ENCODE measurements around the gene SEMA7A.

The SEMA7A gene

DNA sequence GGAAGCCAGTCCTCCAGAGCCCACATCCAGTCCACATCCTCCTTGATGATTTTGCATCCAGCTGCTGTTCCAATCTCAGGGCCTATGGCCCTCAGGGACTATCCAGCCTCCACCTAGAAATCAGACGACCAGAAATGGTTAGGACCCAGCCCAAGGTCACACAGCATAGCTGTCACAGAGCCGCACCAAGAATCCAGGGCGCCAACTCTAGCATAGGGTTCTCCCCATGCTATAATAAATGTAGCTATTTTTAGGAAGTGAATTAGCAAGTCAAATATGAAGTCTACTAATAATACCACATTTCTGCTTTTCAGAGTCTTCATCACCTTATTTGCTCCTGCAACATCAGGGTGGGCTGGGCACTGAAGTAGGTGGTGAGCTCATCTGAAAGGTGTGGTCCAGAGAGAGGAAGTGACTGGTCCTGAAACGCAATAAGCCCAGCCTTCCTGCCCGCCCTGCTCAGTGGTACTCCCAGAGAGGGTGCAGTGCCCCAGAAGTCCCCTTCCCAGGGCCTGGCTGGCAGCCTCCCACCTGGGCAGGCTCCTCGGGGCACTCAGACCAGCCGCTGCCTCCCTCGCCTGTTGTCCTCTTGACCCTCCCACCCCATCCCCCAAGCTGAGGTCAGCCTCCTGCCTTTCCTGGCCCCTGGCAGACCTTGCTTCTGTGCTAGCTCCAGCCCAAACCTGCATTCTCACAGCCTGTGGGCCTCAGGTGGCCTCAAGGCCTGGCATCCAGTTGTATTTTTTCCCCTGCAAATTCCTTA lies 48.7 kb downstream of the SEMA7A start:
- Histone ChIP-seq H3K27me3 (ENCODE audit: low read depth, low read length) (no peaks in the 10 kb centered on the region), H3K4me3 (ENCODE audit: low read length) (peak overlapping the region; percentile 59), H3K9me3 (ENCODE audit: insufficient read depth, low read length) (no peaks in the 10 kb centered on the region), H3K79me2 (ENCODE audit: low read length) (peaks cover 23% of the 10 kb centered on the region), H4K20me1 (ENCODE audit: insufficient read depth, low read length) (no peaks in the 10 kb centered on the region), H3K27ac (ENCODE audit: low read length) (peak overlapping the region; percentile 95), H3K4me2 (ENCODE audit: low read length) (peak overlapping the region; percentile 83), H3K4me1 (ENCODE audit: low read length) (peaks cover 97% of the 10 kb centered on the region), H3K9ac (ENCODE audit: low read length) (peak overlapping the region; percentile 89), H2AFZ (ENCODE audit: low read depth, low read length) (no peak overlapping the region), H3K36me3 (replicated peaks; ENCODE audit: low read depth, low read length) (no peaks in the 10 kb centered on the region)
- no peak for TF ChIP-seq EZH2phosphoT487 (IDR thresholded peaks at IDR 0.05; ENCODE audit: low read depth)
- TF ChIP-seq, protein P1, sequence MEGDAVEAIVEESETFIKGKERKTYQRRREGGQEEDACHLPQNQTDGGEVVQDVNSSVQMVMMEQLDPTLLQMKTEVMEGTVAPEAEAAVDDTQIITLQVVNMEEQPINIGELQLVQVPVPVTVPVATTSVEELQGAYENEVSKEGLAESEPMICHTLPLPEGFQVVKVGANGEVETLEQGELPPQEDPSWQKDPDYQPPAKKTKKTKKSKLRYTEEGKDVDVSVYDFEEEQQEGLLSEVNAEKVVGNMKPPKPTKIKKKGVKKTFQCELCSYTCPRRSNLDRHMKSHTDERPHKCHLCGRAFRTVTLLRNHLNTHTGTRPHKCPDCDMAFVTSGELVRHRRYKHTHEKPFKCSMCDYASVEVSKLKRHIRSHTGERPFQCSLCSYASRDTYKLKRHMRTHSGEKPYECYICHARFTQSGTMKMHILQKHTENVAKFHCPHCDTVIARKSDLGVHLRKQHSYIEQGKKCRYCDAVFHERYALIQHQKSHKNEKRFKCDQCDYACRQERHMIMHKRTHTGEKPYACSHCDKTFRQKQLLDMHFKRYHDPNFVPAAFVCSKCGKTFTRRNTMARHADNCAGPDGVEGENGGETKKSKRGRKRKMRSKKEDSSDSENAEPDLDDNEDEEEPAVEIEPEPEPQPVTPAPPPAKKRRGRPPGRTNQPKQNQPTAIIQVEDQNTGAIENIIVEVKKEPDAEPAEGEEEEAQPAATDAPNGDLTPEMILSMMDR (IDR thresholded peaks at IDR 0.05; ENCODE audit: low read depth, low read length) = no peak

DNA sequence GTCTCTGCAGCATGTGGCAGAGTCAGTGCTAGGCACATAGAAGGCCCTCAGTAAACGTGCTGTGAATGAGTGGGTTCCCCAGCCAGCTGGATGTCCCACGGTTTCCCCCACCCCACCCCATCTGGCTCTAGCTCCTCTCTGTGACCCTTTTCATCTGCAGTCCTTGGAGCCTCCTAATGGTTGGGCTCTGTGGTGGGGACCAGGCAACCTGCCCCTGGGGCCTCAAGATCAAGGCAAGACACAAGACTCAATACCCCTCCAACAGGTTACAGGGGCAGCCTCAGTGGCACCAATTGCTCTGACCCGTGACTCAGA lies 49.2 kb downstream of the SEMA7A start:
- Histone ChIP-seq H3K9me3 (ENCODE audit: insufficient read depth, low read length) (no peaks in the 10 kb centered on the region), H3K79me2 (ENCODE audit: low read length) (peaks cover 23% of the 10 kb centered on the region), H3K4me2 (ENCODE audit: low read length) (peak overlapping the region; percentile 83), H3K4me3 (ENCODE audit: low read length) (peak overlapping the region; percentile 59), H3K27ac (ENCODE audit: low read length) (peak overlapping the region; percentile 95), H4K20me1 (ENCODE audit: insufficient read depth, low read length) (no peaks in the 10 kb centered on the region), H2AFZ (ENCODE audit: low read depth, low read length) (no peak overlapping the region), H3K27me3 (ENCODE audit: low read depth, low read length) (no peaks in the 10 kb centered on the region), H3K4me1 (ENCODE audit: low read length) (peaks cover 94% of the 10 kb centered on the region), H3K9ac (ENCODE audit: low read length) (peak overlapping the region; percentile 89), H3K36me3 (replicated peaks; ENCODE audit: low read depth, low read length) (no peaks in the 10 kb centered on the region)
- no peak for TF ChIP-seq EZH2phosphoT487 (IDR thresholded peaks at IDR 0.05; ENCODE audit: low read depth)
- TF ChIP-seq, protein P1 (IDR thresholded peaks at IDR 0.05; ENCODE audit: low read depth, low read length) = no peak

DNA sequence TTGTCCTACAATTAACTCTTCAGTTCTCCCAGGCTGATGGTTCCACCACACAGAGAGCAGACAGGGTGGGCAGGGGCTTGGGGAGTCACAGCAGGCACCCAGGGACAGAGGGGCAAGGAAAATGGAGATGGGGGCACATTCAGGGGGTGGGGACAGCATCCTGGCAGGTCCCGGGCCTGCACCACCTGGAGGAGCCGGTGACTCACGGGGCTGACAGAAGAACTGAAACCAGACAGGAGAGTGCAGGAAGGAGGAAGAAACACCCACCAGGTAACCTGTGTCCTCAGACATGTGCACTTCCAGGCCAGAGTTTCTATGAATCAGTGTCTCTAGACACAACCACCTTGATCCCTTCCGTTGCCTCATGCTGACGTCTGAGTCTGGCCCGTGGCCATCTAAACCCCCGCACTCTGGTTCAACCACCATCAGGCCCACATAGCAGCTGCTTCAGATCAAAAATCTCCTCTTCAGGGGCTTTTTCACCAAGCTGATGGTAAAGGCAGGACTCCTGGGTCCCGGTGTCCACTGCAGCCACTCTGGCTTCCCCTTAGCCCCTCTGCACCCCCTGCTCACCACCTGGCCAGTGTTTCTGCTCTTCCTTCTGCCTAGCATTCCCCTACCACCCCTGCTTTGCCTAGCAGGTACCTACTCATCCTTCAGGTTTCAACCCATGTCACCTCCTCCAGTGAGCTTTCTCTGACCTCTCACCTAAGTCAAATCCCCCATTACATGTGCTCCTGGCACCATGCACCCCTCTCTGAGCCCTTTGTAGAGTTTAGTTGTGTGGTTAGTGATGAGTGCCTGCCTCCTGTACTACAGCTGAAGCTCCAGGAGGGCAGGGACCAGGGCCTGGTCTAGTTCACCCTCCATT lies 49.8 kb downstream of the SEMA7A start:
- no peaks in the 10 kb centered on the region for H3K9me3 ChIP-seq (ENCODE audit: insufficient read depth, low read length)
- H3K4me3 ChIP-seq (ENCODE audit: low read length) = peak overlapping the region; percentile 59
- H3K36me3 ChIP-seq (replicated peaks; ENCODE audit: low read depth, low read length) = no peaks in the 10 kb centered on the region
- peak overlapping the region; percentile 83 for H3K4me2 ChIP-seq (ENCODE audit: low read length)
- no peak for TF ChIP-seq EZH2phosphoT487 (IDR thresholded peaks at IDR 0.05; ENCODE audit: low read depth)
- TF ChIP-seq, protein P1 (IDR thresholded peaks at IDR 0.05; ENCODE audit: low read depth, low read length) = peak; percentile 30; the same call in 1 of the 2 replicates
- peak overlapping the region; percentile 95 for H3K27ac ChIP-seq (ENCODE audit: low read length)
- peaks cover 94% of the 10 kb centered on the region for H3K4me1 ChIP-seq (ENCODE audit: low read length)
- no peak overlapping the region for H2AFZ ChIP-seq (ENCODE audit: low read depth, low read length)
- no peaks in the 10 kb centered on the region for H3K27me3 ChIP-seq (ENCODE audit: low read depth, low read length)
- peaks cover 23% of the 10 kb centered on the region for H3K79me2 ChIP-seq (ENCODE audit: low read length)
- H4K20me1 ChIP-seq (ENCODE audit: insufficient read depth, low read length) = no peaks in the 10 kb centered on the region
- H3K9ac ChIP-seq (ENCODE audit: low read length) = peak overlapping the region; percentile 89

DNA sequence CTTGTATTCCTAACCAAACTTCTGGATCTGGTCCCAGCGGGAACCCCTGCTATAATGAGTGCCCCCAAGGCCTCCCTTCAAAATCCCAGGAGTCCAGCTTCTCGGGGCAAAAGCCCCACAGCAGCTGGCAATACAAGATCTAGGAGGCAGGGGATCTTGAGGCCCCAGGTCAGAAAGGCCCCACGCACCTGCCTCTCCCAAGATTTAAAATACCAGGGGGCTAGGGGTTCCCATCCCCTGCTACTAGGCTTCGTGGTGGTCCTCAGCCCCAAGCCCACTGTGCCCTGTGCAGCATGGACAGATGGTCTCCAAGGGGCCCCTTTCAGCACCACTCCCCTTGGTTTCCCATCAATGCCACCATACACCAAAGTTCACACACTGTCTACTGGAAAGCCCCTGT lies 50.5 kb downstream of the SEMA7A start:
- TF ChIP-seq EZH2phosphoT487 (IDR thresholded peaks at IDR 0.05; ENCODE audit: low read depth) = no peak
- TF ChIP-seq, protein P1 (IDR thresholded peaks at IDR 0.05; ENCODE audit: low read depth, low read length) = no peak
- peak overlapping the region; percentile 95 for H3K27ac ChIP-seq (ENCODE audit: low read length)
- peak overlapping the region; percentile 25 for H3K4me3 ChIP-seq (ENCODE audit: low read length)
- no peaks in the 10 kb centered on the region for H3K27me3 ChIP-seq (ENCODE audit: low read depth, low read length)
- no peak overlapping the region for H2AFZ ChIP-seq (ENCODE audit: low read depth, low read length)
- H3K79me2 ChIP-seq (ENCODE audit: low read length) = peaks cover 23% of the 10 kb centered on the region
- no peaks in the 10 kb centered on the region for H3K36me3 ChIP-seq (replicated peaks; ENCODE audit: low read depth, low read length)
- no peaks in the 10 kb centered on the region for H3K9me3 ChIP-seq (ENCODE audit: insufficient read depth, low read length)
- H3K4me2 ChIP-seq (ENCODE audit: low read length) = peak overlapping the region; percentile 59
- H3K4me1 ChIP-seq (ENCODE audit: low read length) = peaks cover 94% of the 10 kb centered on the region
- peak overlapping the region; percentile 89 for H3K9ac ChIP-seq (ENCODE audit: low read length)
- no peaks in the 10 kb centered on the region for H4K20me1 ChIP-seq (ENCODE audit: insufficient read depth, low read length)

Data from OCI-LY3 (cell line).